ENCODE data around the gene HGF. TPM values are rescaled to one million over a fixed set of nuclear protein-coding genes. Genes with fewer than 3 reads are reported as not detected.

Gene HGF
- total RNA-seq, 2 experiments from 2014 or later, result not detected

- H3K9me3 Mint-ChIP-seq, result peaks cover 10% of the 10 kb centered on the region
- no peaks in the 10 kb centered on the region for H3K4me1 Mint-ChIP-seq
- no peak overlapping the region for H3K4me3 Mint-ChIP-seq
- POLR2A ChIA-PET, result no interaction called here
- no peaks in the 10 kb centered on the region for H3K27me3 Mint-ChIP-seq
- DNase-seq, result no peak
- H3K27ac Mint-ChIP-seq, result no peak overlapping the region
- CTCF ChIA-PET, result no interaction called here
- no peaks in the 10 kb centered on the region for H3K36me3 Mint-ChIP-seq (ENCODE audit: low read depth)
These were observed 117.6 kb downstream of the HGF start for GRCh38 chr7:81652225-81652624.

Measured in activated CD4-positive, alpha-beta T cell treated with anti-CD3 and anti-CD28 coated beads, Interleukin-2, amount 10 ng/mL, durations not matched to agents 7 days and 5 days (primary cell).